ENCODE results near the gene NUP210. TPM values are rescaled to one million over a fixed set of nuclear protein-coding genes. Genes with fewer than 3 reads are reported as not detected.

NUP210 gene
- total RNA-seq, 1 experiment from 2014 or later = 14.1 TPM

DNA sequence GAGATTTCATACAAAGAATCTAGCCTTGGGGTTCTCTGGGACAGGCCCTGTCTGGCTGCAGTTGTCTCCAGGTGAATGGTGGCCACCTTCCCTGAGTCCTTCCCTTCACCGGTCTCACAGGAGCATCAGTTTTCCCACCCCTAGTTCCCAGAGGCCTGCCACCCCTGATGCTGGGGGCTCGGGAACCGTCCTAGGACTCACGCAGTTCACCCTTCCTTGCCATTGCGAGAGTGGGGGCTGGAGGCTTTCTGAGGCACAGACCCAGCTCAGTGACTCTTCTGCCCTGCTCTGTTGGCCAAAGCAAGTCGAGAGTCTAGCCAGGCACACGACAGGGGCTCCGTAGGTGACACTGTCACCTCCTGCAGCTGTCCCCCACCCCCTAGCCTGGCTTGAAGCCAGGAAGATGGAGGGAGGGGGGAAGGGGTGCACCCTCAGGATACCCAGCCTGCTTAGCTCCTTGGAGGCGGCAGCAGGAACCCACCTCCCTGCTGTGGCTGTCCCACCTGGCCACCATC is 130.3 kb downstream of the NUP210 start:
- no peak for DNase-seq (ENCODE audit: low spot score)

DNA sequence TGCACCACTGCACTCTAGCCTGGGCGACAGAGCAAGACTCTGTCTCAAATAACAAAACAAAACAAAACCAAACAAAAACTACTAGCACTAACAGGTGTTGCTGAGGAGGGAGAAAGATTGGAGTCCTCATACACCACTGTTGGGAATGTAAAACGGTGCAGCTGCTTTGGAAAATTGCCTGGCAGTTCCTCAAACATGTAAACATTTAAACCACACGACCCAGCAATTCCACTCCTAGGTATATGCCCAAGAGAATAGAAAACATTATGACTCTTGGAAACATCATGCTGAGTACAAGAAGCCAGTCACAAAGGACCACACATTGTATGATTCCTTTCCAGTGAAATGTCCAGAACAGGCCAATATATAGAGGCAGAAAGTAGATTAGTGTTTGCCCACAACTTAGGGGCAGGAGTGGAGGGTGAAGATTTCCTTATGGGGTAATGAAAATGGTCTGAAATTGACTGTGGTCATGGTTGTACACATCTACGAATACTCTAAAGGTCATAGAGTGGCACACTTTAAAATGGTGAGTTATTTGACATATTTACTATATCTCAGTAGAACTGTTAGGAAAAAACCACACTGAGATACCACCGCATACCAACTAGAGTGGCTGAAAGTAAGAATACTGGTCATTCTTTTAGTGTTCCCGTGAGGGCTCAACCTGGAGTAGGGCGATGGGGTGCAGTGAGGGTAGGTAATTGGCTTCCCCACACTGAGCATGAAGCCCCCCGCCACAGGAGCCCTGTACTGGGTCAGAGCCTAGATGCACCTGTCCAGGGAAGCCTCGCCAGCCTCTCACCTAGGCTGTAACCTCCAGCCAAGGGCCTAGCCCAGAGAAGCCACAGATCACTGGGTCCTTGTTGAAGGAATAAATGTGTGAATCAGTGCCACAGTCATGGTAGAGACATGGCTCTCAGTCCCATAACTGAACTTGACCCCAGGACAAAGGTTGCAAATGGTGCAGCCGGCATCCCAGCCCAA is 131.1 kb downstream of the NUP210 start:
- DNase-seq (ENCODE audit: low spot score) = no peak

DNA sequence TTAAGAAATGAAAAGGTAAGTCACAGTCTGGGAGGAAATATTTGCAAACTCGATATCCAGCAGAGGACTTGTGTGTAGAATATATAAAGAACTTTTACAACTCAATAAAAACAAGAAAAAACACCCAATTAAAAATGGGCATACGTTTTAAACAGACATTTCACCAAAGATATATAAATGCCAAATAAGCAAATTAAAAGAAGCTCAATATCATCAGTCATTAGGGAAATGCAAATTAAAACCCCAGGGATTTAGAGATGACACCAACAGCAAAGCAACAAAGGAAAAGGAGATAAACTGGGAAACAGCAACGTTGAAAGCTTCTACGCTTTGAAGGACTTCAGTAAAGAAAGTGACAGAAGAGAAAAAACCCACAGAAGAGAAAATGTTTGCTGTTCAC is 132.3 kb downstream of the NUP210 start:
- DNase-seq (ENCODE audit: low spot score) = no peak

DNA sequence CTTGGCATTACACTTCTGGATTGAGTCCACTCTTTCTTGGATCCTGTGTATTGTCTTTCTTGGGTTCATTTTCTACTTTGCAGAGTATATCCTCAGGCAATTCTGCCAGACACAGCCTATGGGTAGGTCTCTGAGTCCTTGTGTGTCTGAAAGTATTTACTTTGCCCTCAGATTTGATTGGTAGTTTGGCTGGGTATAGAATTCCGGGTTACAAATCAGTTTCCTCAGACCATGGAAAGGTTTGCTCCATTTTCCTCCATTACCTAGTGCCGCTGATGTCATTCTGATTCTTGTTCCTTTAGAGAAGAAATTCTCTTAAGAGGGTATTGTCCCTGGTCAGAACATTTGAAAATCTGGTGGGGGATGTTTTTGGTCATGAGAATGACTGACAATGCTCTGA is 133.2 kb downstream of the NUP210 start:
- DNase-seq (ENCODE audit: low spot score) = no peak

DNA sequence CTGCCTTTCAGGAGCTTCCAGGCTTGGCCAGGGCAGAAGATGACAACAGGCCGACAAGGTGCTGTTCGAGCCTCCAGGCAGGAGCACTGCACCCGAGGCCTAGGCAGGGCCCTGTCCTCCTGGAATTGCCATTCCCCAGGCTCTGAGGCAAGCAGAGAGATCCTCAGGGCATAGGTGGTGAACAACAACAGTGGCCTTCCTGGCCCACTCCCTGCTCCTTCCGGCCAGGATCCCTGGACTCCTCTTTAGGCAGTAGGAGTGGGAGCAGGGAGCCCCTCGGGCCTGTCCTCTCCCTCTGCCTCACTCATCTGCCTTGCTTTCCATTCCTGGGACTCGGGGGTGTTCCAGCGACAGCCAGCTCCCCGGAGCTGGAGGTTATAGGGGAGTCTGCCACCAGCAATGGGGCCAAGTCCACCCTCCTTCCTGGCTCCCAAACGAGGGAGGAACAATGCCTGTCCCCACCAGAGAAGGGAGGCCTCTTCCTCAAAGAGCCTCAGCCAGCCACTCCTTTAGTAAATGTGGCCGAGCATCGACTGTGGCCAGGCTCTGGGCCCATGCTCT is 135.0 kb downstream of the NUP210 start:
- no peak for DNase-seq (ENCODE audit: low spot score)

DNA sequence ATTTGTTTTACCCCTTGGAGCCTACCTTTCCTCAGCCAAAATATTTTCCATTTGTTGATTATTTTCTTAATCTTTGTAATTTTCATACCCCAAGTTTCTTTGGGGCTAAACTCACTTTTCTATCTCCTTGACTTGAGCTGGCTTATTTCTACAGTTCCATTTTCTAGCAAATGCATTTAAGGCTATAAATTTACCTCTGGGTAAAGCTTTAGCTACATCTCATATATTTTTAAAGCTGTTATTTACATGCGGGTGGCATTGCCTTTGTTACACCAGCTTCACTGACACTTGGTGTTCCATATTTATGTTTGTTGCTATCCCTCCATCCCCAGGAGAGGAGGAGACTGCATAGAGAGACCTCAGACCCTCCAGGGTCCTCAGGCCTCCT is 136.3 kb downstream of the NUP210 start:
- DNase-seq (ENCODE audit: low spot score) = no peak

DNA sequence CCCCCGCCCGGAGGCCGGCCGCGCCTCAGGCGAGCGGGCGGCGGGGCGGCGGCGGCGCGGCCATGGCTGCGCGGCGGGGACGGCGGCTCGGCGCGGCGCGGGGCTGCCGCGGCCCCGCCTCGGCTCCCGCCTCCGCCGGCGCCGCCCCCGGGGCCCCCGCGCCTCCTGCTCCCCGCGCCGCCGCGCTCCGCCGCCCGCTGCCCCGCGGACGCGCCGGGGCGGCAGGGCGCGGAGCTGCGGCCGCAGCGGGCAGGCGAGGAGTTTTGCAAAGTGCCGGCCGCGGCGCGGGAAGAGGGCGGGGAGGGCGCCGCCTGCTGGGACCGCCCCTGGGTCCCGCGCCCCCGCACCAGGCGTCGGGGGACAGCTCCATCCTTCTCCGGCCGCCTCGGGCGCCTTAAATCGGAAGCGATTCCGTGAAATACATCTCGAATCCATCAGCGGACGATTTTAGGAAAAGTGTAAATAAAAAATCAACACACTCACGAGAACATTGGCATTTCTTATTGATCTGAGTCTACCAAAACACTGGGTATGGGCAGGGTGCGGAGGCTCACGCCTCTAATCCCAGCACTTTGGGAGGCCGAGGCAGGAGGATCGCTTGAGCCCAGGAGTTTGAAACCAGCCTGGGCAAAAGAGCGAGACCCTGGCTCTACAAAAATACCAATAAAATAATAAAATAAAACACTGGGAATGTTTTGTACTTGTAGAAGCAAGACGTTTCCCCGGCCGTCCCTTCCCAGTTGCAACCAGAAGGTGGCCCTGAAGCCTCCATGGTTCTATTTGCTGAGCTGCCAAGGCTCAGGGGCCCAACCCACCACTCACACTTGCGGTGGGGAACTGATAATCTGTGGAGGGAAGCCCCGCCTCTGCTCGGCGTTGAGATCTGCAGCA is 136.9 kb downstream of the NUP210 start:
- DNase-seq (ENCODE audit: low spot score) = no peak

DNA sequence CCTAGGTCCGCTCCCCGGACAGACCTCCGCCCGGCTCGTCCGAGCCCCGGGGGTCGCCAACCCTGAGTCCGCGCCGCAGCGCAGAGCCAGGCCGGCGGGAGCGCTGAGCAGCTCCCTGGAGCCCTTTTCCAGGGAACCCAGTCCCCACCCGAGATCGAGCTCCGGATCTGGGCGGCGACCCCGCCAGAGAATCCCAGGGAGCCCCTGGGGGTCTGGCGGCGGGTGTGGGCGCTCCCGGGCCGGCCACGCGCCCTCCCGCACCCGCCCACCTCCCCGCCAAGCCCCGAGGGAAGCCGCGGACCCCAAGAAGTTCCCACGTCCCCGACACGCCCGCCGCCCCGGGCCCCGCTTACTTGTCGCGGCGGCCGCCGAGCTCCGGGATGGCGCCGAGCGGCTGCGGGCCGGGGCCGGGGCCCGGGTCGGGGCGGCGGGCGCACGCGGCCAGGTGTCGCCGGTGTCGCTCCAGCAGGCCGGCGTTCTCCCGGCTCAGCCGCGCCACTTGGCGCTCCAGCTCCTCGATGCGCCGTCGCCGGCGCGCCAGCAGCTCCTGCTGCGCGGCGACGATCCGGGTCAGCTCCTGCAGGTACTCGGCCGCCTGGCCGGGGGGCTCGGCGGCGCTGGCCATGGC is 137.7 kb downstream of the NUP210 start:
- DNase-seq (ENCODE audit: low spot score) = no peak

DNA sequence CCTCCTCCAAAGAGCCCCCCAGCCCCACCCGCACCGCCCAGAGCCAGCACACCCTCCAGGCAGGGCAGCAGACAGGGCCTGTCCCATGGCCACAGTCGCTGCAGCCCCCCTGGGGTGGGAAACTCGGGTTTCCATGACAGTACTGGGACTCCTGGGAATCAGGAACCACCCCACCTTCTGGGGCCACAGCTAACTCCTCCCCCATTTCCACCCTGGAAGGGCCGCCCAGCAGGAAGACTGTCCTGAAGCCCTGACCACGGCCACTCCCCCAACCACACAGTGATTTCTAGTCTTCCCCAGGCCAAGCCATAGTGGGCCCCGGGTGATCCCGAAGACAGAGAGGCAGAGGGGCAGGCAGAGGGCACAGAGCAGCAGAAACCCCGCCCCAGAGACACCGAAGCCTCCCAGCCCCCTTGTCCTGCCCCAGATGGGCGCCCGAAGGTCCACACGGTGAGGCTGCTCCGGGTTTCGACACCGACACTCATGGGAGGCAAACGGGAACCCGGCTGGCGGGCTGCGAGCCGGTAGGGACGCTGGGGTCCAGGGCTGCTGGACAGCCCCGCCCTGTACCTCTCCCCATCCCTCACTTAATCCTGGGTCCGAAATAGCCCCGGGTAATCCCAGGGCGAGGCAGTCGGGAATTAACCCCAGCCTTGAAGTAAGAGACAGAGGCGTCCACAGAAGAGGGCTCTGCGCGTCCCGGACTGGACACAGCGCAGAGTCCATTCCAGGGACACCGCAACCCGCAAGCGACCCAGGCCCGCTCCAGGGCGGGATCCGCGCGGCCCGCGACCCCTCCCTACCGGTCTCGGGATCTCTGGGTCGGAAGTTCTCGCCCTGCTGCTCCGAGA is 138.4 kb downstream of the NUP210 start:
- DNase-seq (ENCODE audit: low spot score) = peak; percentile 83

DNA sequence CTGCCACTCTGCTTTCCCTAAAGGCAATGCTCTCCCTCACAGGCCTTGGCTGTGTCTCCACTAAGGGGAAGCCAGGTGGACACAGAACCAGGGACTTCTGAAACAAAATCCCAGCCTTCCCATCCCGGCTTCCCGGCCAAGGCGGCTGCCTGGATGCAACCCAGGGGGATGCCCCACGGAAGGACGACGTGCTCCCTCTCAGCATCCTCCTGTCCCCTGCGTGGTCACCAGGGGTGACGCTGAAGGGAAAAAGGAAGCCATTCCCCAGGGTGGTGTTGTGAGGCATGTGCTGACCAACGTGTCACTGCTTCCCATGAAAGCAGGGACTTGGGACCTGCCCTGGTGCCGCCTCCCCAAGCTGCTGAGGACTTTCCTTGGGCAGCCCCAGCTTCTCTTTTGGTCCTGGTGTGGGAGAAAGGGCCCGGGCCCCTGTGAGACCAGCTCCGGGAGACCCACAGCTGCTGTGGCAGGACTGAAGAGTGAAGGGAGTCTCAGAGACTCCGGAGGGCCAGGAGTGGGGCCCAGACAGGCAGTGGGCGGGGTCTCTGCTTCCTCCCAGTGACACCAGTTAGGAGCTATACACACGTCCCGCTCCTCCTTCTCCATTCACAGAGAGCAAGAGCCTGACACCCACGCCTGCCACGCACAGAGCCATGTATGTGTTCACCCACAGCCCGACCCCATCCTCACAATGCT is 139.2 kb downstream of the NUP210 start:
- no peak for DNase-seq (ENCODE audit: low spot score)

DNA sequence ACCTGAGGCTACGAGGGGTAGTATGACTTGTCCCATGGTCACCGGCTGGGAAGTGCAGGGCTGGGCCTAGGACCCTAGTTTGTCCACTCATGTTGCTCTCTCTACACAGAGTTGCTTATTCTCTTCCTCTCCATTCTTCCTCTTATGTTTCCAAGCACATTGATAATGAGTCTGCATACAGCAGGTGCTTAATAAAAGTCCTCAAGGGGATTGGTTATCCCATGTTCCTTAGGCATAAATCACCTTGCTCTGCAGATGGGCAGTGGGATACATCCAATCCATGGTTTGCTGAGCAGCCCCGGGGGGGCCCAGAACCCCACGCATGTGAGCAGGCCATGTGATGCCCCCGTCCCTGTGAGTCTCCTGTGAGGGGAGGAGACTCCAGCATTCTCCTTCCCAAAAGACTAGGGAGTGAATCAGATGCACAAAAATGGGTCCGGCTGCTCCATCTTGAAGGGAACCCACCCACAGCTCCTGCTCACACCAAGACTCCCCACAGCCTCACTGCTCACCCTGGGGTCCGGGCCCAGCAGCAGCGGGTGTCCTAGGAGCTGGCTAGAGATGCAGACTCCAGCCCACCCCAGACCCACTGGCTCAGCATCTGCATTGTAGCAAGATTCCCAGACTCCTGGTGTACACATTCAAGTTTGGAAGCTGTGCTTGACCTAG is 139.9 kb downstream of the NUP210 start:
- no peak for DNase-seq (ENCODE audit: low spot score)

DNA sequence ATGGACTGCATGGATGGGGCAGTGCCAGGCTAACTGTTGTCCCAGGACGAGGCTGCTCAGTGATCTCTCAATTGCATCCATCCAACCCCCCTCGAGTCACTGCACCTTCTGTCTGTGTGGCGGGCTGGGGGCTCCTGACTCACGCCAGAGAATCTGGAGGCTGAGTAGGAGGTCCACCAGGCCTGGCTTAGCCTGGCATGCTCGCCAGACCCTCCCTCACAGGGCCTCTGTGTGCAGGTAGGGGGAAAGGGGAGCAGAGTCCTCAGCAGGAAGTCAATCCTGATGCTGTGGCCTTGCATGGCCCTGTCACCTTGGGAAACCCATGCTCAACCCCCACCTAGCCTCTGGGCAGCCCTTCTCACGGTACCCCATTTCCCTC is 140.6 kb downstream of the NUP210 start:
- DNase-seq (ENCODE audit: low spot score) = no peak

DNA sequence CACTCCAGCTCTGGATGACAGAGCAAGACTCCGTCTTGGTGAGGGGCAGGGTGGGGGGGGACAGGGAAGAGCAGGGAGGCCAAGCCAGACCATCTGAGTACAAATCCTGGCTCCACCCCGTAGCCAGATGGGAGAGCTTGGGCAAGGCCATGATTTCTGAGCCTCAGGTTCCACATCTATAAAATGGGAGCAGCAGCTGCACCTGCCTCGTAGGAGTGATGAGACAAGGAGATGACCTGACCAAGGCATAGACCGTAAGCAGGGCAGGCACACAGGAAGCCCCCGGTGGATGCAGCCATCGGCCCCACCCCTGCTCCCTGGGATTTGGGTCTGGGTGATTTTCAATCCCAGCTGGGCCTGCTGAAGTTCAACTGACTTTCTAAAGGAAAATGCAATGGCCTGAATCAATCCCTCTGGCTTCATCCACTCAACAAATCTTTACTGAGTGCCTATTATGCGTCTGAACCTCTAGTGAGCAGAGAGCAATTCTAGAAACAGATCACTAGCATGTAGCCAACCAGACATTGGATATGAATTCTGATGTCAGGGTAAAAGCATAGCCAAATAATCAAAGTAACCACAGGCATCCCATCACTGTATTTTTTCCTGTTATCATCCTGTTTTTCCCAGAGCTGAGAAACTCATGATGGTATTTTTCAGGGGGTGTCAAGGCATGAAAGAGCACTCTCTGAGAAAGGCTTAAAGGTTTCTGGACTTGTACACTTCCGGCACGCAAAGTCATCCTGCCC is 141.2 kb downstream of the NUP210 start:
- DNase-seq (ENCODE audit: low spot score) = no peak

DNA sequence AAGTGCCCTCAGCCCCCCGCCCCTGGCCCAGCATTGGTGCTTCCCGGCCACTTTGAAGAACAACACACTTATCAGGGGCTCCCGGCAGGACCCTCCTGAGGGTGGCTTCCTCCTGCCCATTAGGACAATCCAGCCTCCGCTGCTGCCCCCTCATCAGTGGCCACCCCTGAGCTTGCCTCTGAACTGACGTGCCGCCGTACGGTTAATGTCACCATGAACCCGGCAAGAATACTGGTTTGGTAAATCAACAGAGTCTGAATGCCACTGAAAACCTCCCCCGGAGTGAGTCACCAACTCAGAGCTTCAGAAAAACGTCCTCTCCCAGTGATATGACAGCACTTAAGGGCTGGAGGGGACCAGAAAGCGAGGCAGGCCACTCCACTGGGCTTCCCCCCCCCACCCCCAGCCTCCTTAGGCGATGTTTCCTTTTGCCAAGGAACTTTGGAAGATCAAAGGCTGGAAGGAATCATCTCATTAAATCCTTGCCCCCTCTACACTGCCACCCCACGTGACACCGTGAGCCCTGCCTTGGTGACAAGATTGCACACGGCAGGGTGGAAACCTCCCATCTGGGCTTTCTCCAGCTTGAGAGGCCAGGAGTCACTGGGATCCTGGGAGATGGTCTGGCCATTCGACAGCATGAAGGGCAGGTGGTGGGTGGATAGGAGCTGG is 142.1 kb downstream of the NUP210 start:
- peak; percentile 58 for DNase-seq (ENCODE audit: low spot score)

DNA sequence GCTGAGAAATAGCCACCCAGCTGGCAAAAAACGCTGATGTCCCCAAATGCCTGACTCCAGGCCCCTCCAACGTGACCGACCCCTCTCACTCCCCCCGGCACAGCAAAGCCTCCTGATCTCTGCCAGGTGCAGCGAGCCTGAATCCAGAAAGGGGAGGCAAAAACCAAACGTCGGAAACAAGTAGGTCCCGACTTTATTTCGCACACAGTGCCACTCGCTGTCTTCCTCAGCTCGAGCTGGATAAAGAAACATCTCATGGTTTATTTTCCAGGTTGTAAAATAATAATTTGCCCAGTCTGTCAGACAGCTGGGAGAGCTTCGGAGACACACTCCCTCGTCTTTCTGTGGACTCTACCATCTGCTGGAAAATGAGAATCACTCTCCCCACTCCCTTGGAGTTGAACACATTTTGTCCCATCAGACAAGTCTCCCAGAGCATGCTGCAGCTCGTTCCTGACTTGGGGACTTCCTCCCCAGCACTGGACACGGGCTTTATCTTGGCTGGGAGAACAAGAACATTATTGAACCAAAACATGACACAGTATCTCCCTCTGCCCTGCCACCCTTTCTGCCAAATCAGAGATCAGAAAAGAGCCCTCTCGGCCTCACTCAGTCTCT is 142.8 kb downstream of the NUP210 start:
- no peak for DNase-seq (ENCODE audit: low spot score)

DNA sequence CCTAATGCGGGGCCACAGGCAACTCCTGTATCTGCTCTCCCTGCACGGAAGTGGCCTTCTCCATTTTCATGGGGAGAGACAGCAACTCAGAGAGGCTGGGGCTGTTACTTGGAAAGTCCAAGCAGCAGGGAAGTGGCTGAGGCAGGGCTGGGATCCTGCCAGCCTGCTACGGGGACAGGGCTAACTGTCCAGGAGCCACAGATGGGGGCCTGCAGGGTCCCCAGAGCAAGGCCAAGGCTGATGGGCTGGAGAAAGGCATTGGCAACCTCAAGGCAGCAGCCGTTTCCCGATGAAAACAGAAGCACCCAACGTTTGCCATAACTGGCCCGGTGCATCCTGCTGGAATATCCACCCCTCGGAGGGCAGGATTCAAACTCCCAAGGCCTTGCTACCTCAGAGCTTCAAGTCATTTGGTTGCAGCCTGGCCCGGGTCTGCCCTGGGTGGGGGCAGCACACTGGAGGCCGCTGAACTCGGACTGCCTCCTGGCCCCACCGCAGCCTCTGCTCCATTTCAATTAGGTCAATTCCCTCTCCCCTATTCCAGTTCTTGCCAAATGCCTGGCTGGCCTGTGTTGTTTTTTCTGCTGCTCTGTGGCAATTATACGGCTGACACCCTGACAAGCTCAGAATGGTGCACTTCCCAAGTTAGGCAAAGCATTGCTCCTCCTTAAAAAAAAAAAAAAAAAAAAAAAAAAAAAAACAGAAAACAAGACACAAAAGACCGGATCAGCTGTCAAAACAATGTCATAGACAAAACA is 143.5 kb downstream of the NUP210 start:
- no peak for DNase-seq (ENCODE audit: low spot score)
